WTC11 (cell line): ENCODE measurements around the gene FCHSD1. TPM values are rescaled to one million over a fixed set of nuclear protein-coding genes. Genes with fewer than 3 reads are reported as not detected.

Source experiments
- ATAC-seq: fragments of 200-7000 bp; cut with Tn5 transposase; 2 replicates; pipeline ENCODE4 v1.10.0; 2021; ENCODE audit warnings: mild to moderate bottlenecking, moderate library complexity
- CTCF ChIA-PET: fragments of 300-600 bp; sonication (Branson Sonifier 250); formaldehyde crosslinking; loops from one replicate; lab custom pipeline; 2021; ENCODE audit warnings: antibody characterized with exemption; lab: Charles Lee
- POLR2A ChIA-PET: fragments of 350-600 bp; sonication (Branson Sonifier 250); formaldehyde crosslinking; loops from one replicate; lab custom pipeline; 2021; ENCODE audit warnings: antibody characterized with exemption; lab: Charles Lee
- DNase-seq: peaks from one replicate; pipeline ENCODE4 v3.0.0; 2021; ENCODE audit warnings: low spot score
- H3K27ac Mint-ChIP-seq: 2 replicates; pipeline ENCODE4 v1.8.0; 2021; ENCODE audit warnings: mixed read lengths
- H3K27me3 Mint-ChIP-seq: 2 replicates; pipeline ENCODE4 v1.8.0; 2021; ENCODE audit warnings: low read depth, mild to moderate bottlenecking, moderate library complexity, mixed read lengths
- H3K36me3 Mint-ChIP-seq: 2 replicates; pipeline ENCODE4 v1.8.0; 2021; ENCODE audit warnings: mixed read lengths
- H3K4me1 Mint-ChIP-seq: 2 replicates; pipeline ENCODE4 v1.8.0; 2022; ENCODE audit warnings: mixed read lengths
- H3K4me3 Mint-ChIP-seq: 2 replicates; pipeline ENCODE4 v1.8.0; 2021; ENCODE audit warnings: mild to moderate bottlenecking, moderate library complexity, mixed read lengths
- H3K9me3 Mint-ChIP-seq: 2 replicates; pipeline ENCODE4 v1.8.0; 2021; ENCODE audit warnings: mixed read lengths
- CREM ChIP-seq: sonication (generic); formaldehyde crosslinking; IDR thresholded peaks from 2 replicates; pipeline ENCODE4 v1.8.1; 2022; ENCODE audit warnings: mild to moderate bottlenecking, missing genetic modification reagents, moderate library complexity
- E2F1 ChIP-seq: sonication (generic); formaldehyde crosslinking; IDR thresholded peaks from 2 replicates; pipeline ENCODE4 v1.8.0; 2022; ENCODE audit warnings: mild to moderate bottlenecking, missing genetic modification reagents
- KAT7 ChIP-seq: sonication (generic); formaldehyde crosslinking; IDR thresholded peaks from 2 replicates; pipeline ENCODE4 v1.8.1; 2023; ENCODE audit warnings: missing genetic modification reagents, mild to moderate bottlenecking, borderline replicate concordance
- MAX ChIP-seq: sonication (generic); formaldehyde crosslinking; IDR thresholded peaks from 2 replicates; pipeline ENCODE4 v1.8.0; 2022; ENCODE audit warnings: mild to moderate bottlenecking, missing genetic modification reagents
- MLX ChIP-seq: sonication (generic); formaldehyde crosslinking; IDR thresholded peaks from 2 replicates; pipeline ENCODE4 v1.8.1; 2023; ENCODE audit warnings: mild to moderate bottlenecking, missing genetic modification reagents, moderate library complexity
- NR2C2 ChIP-seq: sonication (generic); formaldehyde crosslinking; IDR thresholded peaks from 2 replicates; pipeline ENCODE4 v1.8.0; 2022; ENCODE audit warnings: mild to moderate bottlenecking, missing genetic modification reagents
- OVOL2 ChIP-seq: fragments of 250-450 bp; sonication (Bioruptor Pico); IDR thresholded peaks from 2 replicates; pipeline ENCODE4 v1.9.0; 2021; ENCODE audit warnings: mild to moderate bottlenecking, borderline replicate concordance
- RELA ChIP-seq: sonication (generic); formaldehyde crosslinking; IDR thresholded peaks from 2 replicates; pipeline ENCODE4 v1.8.1; 2022; ENCODE audit warnings: missing genetic modification reagents, mild to moderate bottlenecking, borderline replicate concordance
- SOX15 ChIP-seq: fragments of 250-450 bp; sonication (Bioruptor Pico); IDR thresholded peaks from 2 replicates; pipeline ENCODE4 v1.9.0; 2021; ENCODE audit warnings: mild to moderate bottlenecking
- TEAD4 ChIP-seq: sonication (generic); formaldehyde crosslinking; IDR thresholded peaks from 2 replicates; pipeline ENCODE4 v1.8.0; 2022; ENCODE audit warnings: mild to moderate bottlenecking, missing genetic modification reagents
- TP53 ChIP-seq: sonication (generic); formaldehyde crosslinking; IDR thresholded peaks from 2 replicates; pipeline ENCODE4 v1.8.1; 2023; ENCODE audit warnings: mild to moderate bottlenecking, missing genetic modification reagents
- total RNA-seq: library from RNA; stranded (reverse); gene quantifications from 3 replicates; pipeline ENCODE4 v1.2.3, GENCODE V29; 2021
- TF ChIP-seq, protein P1 (sequence below): sonication (generic); formaldehyde crosslinking; IDR thresholded peaks from 2 replicates; pipeline ENCODE4 v1.8.1; 2023; ENCODE audit warnings: mild to moderate bottlenecking, moderate library complexity, missing genetic modification reagents
- TF ChIP-seq, protein P2 (sequence below): sonication (generic); formaldehyde crosslinking; IDR thresholded peaks from 2 replicates; pipeline ENCODE4 v1.8.0; 2022; ENCODE audit warnings: mild to moderate bottlenecking, missing genetic modification reagents
- TF ChIP-seq, protein P3 (sequence below): sonication (generic); formaldehyde crosslinking; IDR thresholded peaks from 2 replicates; pipeline ENCODE4 v1.8.1; 2023; ENCODE audit warnings: mild to moderate bottlenecking, missing genetic modification reagents
- TF ChIP-seq, protein P4 (sequence below): sonication (generic); formaldehyde crosslinking; IDR thresholded peaks from 2 replicates; pipeline ENCODE4 v1.8.1; 2023; ENCODE audit warnings: mild to moderate bottlenecking, missing genetic modification reagents, borderline replicate concordance

The FCHSD1 gene
- total RNA-seq, 1 experiment from 2014 or later: 50.3 TPM

- DNase-seq (no peak), ATAC-seq (peak; percentile 2; the same call in 1 of the 2 replicates)
- ChIA-PET CTCF (interaction anchor here (0.9 to 1.7 kb wide), 7 partner anchors 8 to 319 kb away, joined by 3 to 10 read pairs (median 6); partner anchors contain the start of genes DIAPH1, FCHSD1 and RNF14), POLR2A (interaction anchor here (0.8 to 1.0 kb wide), 2 partner anchors 209 to 241 kb away, joined by 3 read pairs; no protein-coding TSS in a partner anchor)
- Mint-ChIP-seq H3K9me3 (peaks cover under 1% of the 10 kb centered on the region; the same call in 1 of the 2 replicates), H3K4me1 (peaks cover 32% of the 10 kb centered on the region), H3K4me3 (no peak overlapping the region), H3K27ac (peak overlapping the region; percentile 42), H3K36me3 (peaks cover 33% of the 10 kb centered on the region), H3K27me3 (no peaks in the 10 kb centered on the region)
- TF ChIP-seq, protein P1, sequence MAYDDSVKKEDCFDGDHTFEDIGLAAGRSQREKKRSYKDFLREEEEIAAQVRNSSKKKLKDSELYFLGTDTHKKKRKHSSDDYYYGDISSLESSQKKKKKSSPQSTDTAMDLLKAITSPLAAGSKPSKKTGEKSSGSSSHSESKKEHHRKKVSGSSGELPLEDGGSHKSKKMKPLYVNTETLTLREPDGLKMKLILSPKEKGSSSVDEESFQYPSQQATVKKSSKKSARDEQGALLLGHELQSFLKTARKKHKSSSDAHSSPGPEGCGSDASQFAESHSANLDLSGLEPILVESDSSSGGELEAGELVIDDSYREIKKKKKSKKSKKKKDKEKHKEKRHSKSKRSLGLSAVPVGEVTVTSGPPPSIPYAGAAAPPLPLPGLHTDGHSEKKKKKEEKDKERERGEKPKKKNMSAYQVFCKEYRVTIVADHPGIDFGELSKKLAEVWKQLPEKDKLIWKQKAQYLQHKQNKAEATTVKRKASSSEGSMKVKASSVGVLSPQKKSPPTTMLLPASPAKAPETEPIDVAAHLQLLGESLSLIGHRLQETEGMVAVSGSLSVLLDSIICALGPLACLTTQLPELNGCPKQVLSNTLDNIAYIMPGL: no peak
- TF ChIP-seq OVOL2 (no peak), E2F1 (CRISPR knock-in tag) (no peak), NR2C2 (CRISPR knock-in tag) (no peak), TP53 (CRISPR knock-in tag) (no peak), RELA (CRISPR knock-in tag) (no peak), TEAD4 (CRISPR knock-in tag) (no peak), MAX (CRISPR knock-in tag) (no peak), SOX15 (CRISPR knock-in tag) (no peak), MLX (CRISPR knock-in tag) (no peak), KAT7 (CRISPR knock-in tag) (no peak), CREM (no peak)
- TF ChIP-seq, protein P2, sequence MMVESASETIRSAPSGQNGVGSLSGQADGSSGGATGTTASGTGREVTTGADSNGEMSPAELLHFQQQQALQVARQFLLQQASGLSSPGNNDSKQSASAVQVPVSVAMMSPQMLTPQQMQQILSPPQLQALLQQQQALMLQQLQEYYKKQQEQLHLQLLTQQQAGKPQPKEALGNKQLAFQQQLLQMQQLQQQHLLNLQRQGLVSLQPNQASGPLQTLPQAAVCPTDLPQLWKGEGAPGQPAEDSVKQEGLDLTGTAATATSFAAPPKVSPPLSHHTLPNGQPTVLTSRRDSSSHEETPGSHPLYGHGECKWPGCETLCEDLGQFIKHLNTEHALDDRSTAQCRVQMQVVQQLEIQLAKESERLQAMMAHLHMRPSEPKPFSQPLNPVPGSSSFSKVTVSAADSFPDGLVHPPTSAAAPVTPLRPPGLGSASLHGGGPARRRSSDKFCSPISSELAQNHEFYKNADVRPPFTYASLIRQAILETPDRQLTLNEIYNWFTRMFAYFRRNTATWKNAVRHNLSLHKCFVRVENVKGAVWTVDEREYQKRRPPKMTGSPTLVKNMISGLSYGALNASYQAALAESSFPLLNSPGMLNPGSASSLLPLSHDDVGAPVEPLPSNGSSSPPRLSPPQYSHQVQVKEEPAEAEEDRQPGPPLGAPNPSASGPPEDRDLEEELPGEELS: no peak
- TF ChIP-seq, protein P3, sequence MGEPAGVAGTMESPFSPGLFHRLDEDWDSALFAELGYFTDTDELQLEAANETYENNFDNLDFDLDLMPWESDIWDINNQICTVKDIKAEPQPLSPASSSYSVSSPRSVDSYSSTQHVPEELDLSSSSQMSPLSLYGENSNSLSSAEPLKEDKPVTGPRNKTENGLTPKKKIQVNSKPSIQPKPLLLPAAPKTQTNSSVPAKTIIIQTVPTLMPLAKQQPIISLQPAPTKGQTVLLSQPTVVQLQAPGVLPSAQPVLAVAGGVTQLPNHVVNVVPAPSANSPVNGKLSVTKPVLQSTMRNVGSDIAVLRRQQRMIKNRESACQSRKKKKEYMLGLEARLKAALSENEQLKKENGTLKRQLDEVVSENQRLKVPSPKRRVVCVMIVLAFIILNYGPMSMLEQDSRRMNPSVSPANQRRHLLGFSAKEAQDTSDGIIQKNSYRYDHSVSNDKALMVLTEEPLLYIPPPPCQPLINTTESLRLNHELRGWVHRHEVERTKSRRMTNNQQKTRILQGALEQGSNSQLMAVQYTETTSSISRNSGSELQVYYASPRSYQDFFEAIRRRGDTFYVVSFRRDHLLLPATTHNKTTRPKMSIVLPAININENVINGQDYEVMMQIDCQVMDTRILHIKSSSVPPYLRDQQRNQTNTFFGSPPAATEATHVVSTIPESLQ (CRISPR knock-in tag): no peak
- TF ChIP-seq, protein P4, sequence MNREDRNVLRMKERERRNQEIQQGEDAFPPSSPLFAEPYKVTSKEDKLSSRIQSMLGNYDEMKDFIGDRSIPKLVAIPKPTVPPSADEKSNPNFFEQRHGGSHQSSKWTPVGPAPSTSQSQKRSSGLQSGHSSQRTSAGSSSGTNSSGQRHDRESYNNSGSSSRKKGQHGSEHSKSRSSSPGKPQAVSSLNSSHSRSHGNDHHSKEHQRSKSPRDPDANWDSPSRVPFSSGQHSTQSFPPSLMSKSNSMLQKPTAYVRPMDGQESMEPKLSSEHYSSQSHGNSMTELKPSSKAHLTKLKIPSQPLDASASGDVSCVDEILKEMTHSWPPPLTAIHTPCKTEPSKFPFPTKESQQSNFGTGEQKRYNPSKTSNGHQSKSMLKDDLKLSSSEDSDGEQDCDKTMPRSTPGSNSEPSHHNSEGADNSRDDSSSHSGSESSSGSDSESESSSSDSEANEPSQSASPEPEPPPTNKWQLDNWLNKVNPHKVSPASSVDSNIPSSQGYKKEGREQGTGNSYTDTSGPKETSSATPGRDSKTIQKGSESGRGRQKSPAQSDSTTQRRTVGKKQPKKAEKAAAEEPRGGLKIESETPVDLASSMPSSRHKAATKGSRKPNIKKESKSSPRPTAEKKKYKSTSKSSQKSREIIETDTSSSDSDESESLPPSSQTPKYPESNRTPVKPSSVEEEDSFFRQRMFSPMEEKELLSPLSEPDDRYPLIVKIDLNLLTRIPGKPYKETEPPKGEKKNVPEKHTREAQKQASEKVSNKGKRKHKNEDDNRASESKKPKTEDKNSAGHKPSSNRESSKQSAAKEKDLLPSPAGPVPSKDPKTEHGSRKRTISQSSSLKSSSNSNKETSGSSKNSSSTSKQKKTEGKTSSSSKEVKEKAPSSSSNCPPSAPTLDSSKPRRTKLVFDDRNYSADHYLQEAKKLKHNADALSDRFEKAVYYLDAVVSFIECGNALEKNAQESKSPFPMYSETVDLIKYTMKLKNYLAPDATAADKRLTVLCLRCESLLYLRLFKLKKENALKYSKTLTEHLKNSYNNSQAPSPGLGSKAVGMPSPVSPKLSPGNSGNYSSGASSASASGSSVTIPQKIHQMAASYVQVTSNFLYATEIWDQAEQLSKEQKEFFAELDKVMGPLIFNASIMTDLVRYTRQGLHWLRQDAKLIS (CRISPR knock-in tag): no peak
These were observed 21.9 kb upstream of the FCHSD1 start for GRCh38 chr5:141672841-141673813.
